Liver (tissue), 3 donors: Measurements from ENCODE around the gene SLC35E3.
A peak's percentile ranks its signal among the peaks of the same experiment; 100 is the strongest.

Source experiments
- ATF3 ChIP-seq: IDR thresholded peaks from 2 replicates; pipeline ENCODE4 v1.6.1; 2016; ENCODE audit warnings: antibody characterized with exemption
- CTCF ChIP-seq: fragments of 150-350 bp; IDR thresholded peaks from 2 replicates; pipeline ENCODE4 v1.5.1; 2017; ENCODE audit warnings: improper control_type of control experiment, low read depth, low read length; ENCODE audit not compliant: missing input control
- FOXA1 ChIP-seq: IDR thresholded peaks from 2 replicates; pipeline ENCODE4 v1.6.1; 2016; ENCODE audit warnings: antibody characterized with exemption
- FOXA2 ChIP-seq: IDR thresholded peaks from 2 replicates; pipeline ENCODE4 v1.6.1; 2016; ENCODE audit warnings: antibody characterized with exemption
- GABPA ChIP-seq, 2 donors: IDR thresholded peaks in 1 of 2; conservative IDR thresholded peaks in 1 of 2; 2 replicates each; pipeline ENCODE4 v1.6.1; 2016; ENCODE audit warnings: antibody characterized with exemption in 2 of 2, mild to moderate bottlenecking in 1 of 2, moderate library complexity in 1 of 2
- HNF4G ChIP-seq: IDR thresholded peaks from 2 replicates; pipeline ENCODE4 v1.6.1; 2016; ENCODE audit warnings: antibody characterized with exemption
- JUND ChIP-seq, 2 donors: IDR thresholded peaks; 2 replicates each; pipeline ENCODE4 v1.6.1; 2016; ENCODE audit warnings: antibody characterized with exemption in 2 of 2
- MAX ChIP-seq: IDR thresholded peaks from 2 replicates; pipeline ENCODE4 v1.6.1; 2016; ENCODE audit warnings: antibody characterized with exemption
- RAD21 ChIP-seq, 2 donors: IDR thresholded peaks; 2 replicates each; pipeline ENCODE4 v1.6.1; 2016; ENCODE audit warnings: antibody characterized with exemption in 2 of 2, mild to moderate bottlenecking in 2 of 2
- REST ChIP-seq: IDR thresholded peaks from 2 replicates; pipeline ENCODE4 v1.6.1; 2016; ENCODE audit warnings: antibody characterized with exemption, mild to moderate bottlenecking
- TAF1 ChIP-seq: conservative IDR thresholded peaks from 2 replicates; pipeline ENCODE4 v1.6.1; 2016; ENCODE audit warnings: antibody characterized with exemption, mild to moderate bottlenecking
- YY1 ChIP-seq: IDR thresholded peaks from 2 replicates; pipeline ENCODE4 v1.6.1; 2016; ENCODE audit warnings: antibody characterized with exemption, mild to moderate bottlenecking
- ZBTB33 ChIP-seq: IDR thresholded peaks from 2 replicates; pipeline ENCODE4 v1.6.1; 2016; ENCODE audit warnings: antibody characterized with exemption
- donor health status: healthy.
- donor health status: healthy.

- TF ChIP-seq ZBTB33 (no peak), CTCF (no peak), YY1 (no peak), GABPA (IDR thresholded peaks at IDR 0.05 in 1 of 2, conservative IDR thresholded peaks at IDR 0.05 in 1 of 2) (no peak), ATF3 (peak; percentile 77), RAD21 (IDR thresholded peaks at IDR 0.05) (peak; percentile 29 to 40), FOXA2 (peak; percentile 15), REST (peak; percentile 64), JUND (IDR thresholded peaks at IDR 0.05) (peak; percentile 93 to 96), TAF1 (peak; percentile 95), FOXA1 (no peak), HNF4G (no peak), MAX (no peak)
Observed at GRCh38 chr12:68808388-68809189, 62.6 kb downstream of the SLC35E3 start.
